Panc1 (cell line): ENCODE results near the gene KRT23. TPM values are rescaled to one million over a fixed set of nuclear protein-coding genes. Genes with fewer than 3 reads are reported as not detected.

Experiments
- ATAC-seq: fragments of 200-7000 bp; cut with Tn5 transposase; 2 replicates; pipeline ENCODE4 v1.9.1; 2020; ENCODE audit warnings: mild to moderate bottlenecking, moderate library complexity
- BruUV-seq: library from RNA; stranded (reverse); fragments of 400-500 nt; replicated peaks from 2 replicates; lab custom pipeline; 2021; lab: Mats Ljungman, UMichigan
- CTCF ChIA-PET: fragments of 300-600 bp; sonication (Branson Sonifier 250); formaldehyde crosslinking; loops from one replicate; lab custom pipeline; 2022; ENCODE audit warnings: antibody characterized with exemption; lab: Charles Lee
- POLR2A ChIA-PET: fragments of 300-600 bp; sonication (Branson Sonifier 250); formaldehyde crosslinking; loops from one replicate; lab custom pipeline; 2022; ENCODE audit warnings: antibody characterized with exemption; lab: Charles Lee
- DNase-seq: peaks from one replicate; pipeline ENCODE4 v3.0.0-alpha.2; 2010; ENCODE audit warnings: low read depth, low spot score
- H3K27ac ChIP-seq: 2 replicates; pipeline ENCODE4 v1.5.1; 2011; ENCODE audit warnings: mild to moderate bottlenecking, low read length, inconsistent platforms
- H3K27me3 ChIP-seq: fragments of 200-500 bp; sonication (Bioruptor generic); 2 replicates; pipeline ENCODE4 v1.6.0; 2014; ENCODE audit warnings: low read length, inconsistent platforms; ENCODE audit not compliant: control insufficient read depth, insufficient read depth
- H3K36me3 ChIP-seq: fragments of 200-500 bp; sonication (Bioruptor generic); 2 replicates; pipeline ENCODE4 v1.5.1; 2014; ENCODE audit warnings: inconsistent platforms, mild to moderate bottlenecking, low read length, moderate library complexity; ENCODE audit not compliant: control insufficient read depth, insufficient read depth
- H3K4me1 ChIP-seq: 2 replicates; pipeline ENCODE4 v1.5.1; 2011; ENCODE audit warnings: inconsistent platforms, mild to moderate bottlenecking, low read length, moderate library complexity; ENCODE audit not compliant: control insufficient read depth, insufficient read depth
- H3K4me3 ChIP-seq, 2 experiments: 2 replicates each; pipeline ENCODE4 v1.5.1; 2011 to 2012; ENCODE audit warnings: low read depth in 2 of 2, low read length in 2 of 2, mild to moderate bottlenecking in 2 of 2, inconsistent platforms in 1 of 2, moderate library complexity in 1 of 2
- H3K9me3 ChIP-seq: fragments of 200-500 bp; sonication (Bioruptor generic); 2 replicates; pipeline ENCODE4 v1.5.1; 2014; ENCODE audit warnings: low read depth, mild to moderate bottlenecking, inconsistent platforms, low read length, moderate library complexity; ENCODE audit not compliant: control insufficient read depth, insufficient read depth
- CTCF ChIP-seq: fragments of 450-650 bp; IDR thresholded peaks from 2 replicates; pipeline ENCODE4 v1.5.1; 2017; ENCODE audit warnings: mild to moderate bottlenecking
- POLR2AphosphoS5 ChIP-seq: IDR thresholded peaks from 2 replicates; pipeline ENCODE4 v1.6.1; 2012; ENCODE audit warnings: mild to moderate bottlenecking, low read depth, low read length, moderate library complexity
- REST ChIP-seq, 2 experiments: IDR thresholded peaks; 2 replicates each; pipeline ENCODE4 v1.6.1; 2011 to 2012; ENCODE audit warnings: low read depth in 2 of 2, control low read depth in 1 of 2, low read length in 1 of 2, mild to moderate bottlenecking in 1 of 2, moderate library complexity in 1 of 2; ENCODE audit not compliant: insufficient read depth in 1 of 2
- SIN3A ChIP-seq: IDR thresholded peaks from 2 replicates; pipeline ENCODE4 v1.6.1; 2012; ENCODE audit warnings: low read depth, mild to moderate bottlenecking, low read length, moderate library complexity, borderline replicate concordance; ENCODE audit not compliant: insufficient read depth
- TCF7L2 ChIP-seq: IDR thresholded peaks from 2 replicates; pipeline ENCODE4 v1.6.1; 2011; ENCODE audit warnings: mild to moderate bottlenecking, low read depth, low read length, inconsistent platforms
- in situ Hi-C: cut with HindIII; loops from 2 replicates; pipeline ENCODE4 v1.10.0; 2016; ENCODE audit warnings: low sequenced_read_pairs, low pct_unique_long_range_greater_than_20kb
- intact Hi-C: fragments of 100-400 bp; cut with micrococcal nuclease; formaldehyde crosslinking; loops from one replicate; pipeline ENCODE4 v1.10.0; 2022; ENCODE audit not compliant: unreplicated experiment
- total RNA-seq: library from RNA; stranded (reverse); gene quantifications from one replicate; pipeline ENCODE4 v1.2.1, GENCODE V29; 2021; ENCODE audit not compliant: unreplicated experiment

Gene KRT23
- total RNA-seq, 1 experiment from 2014 or later = not detected

- intact Hi-C loops = no loop called here
- DNase-seq = no peak
- in situ Hi-C loops = no loop called here
- ChIA-PET CTCF (interaction anchor here (0.6 kb wide), 1 partner anchor 97 kb away, joined by 4 read pairs; no protein-coding TSS in a partner anchor), POLR2A (interaction anchor here (0.6 kb wide), 1 partner anchor 18 kb away, joined by 4 read pairs; no protein-coding TSS in a partner anchor)
- Histone ChIP-seq H3K9me3 (no peaks in the 10 kb centered on the region), H3K27me3 (no peaks in the 10 kb centered on the region), H3K36me3 (no peaks in the 10 kb centered on the region), H3K4me1 (no peaks in the 10 kb centered on the region), H3K4me3 (no peak overlapping the region), H3K27ac (no peak overlapping the region)
- ATAC-seq = no peak
- no TSS peak for BruUV-seq
- TF ChIP-seq CTCF (no peak), SIN3A (no peak), TCF7L2 (no peak), REST (IDR thresholded peaks at IDR 0.05; ENCODE audit: insufficient read depth in 1 of 2, low read depth in 2 of 2, low read length in 1 of 2) (no peak), POLR2AphosphoS5 (no peak)
Observed at GRCh38 chr17:40962059-40962561, 24.7 kb upstream of the KRT23 start.

- TF ChIP-seq SIN3A (no peak), POLR2AphosphoS5 (no peak), REST (IDR thresholded peaks at IDR 0.05; ENCODE audit: insufficient read depth in 1 of 2, low read depth in 2 of 2, low read length in 1 of 2) (no peak), CTCF (no peak), TCF7L2 (no peak)
Observed at GRCh38 chr17:40961591-40961990, 24.1 kb upstream of the KRT23 start.

More at GRCh38 chr17:40961591-40961990, 24.1 kb upstream of the KRT23 start:
- no TSS peak for BruUV-seq
- Histone ChIP-seq H3K4me1 (no peaks in the 10 kb centered on the region), H3K9me3 (no peaks in the 10 kb centered on the region), H3K27ac (no peak overlapping the region), H3K27me3 (no peaks in the 10 kb centered on the region), H3K36me3 (no peaks in the 10 kb centered on the region), H3K4me3 (no peak overlapping the region)
- intact Hi-C loops (no loop called here), in situ Hi-C loops (no loop called here)
- DNase-seq (no peak), ATAC-seq (no peak)
- POLR2A ChIA-PET = no interaction called here
- CTCF ChIA-PET = interaction anchor here (0.6 kb wide), 1 partner anchor 20 kb away, joined by 3 read pairs; no protein-coding TSS in a partner anchor
